H1 (cell line): ENCODE data around the gene ZNF25. TPM values are rescaled to one million over a fixed set of nuclear protein-coding genes. Genes with fewer than 3 reads are reported as not detected.

ENCODE experiments used
- CTCF ChIA-PET: fragments of 300-600 bp; sonication (Branson Sonifier 250); formaldehyde crosslinking; loops from one replicate; lab custom pipeline; 2021; ENCODE audit not compliant: partially characterized antibody; lab: Charles Lee
- POLR2A ChIA-PET: fragments of 300-600 bp; sonication (Branson Sonifier 250); formaldehyde crosslinking; loops from one replicate; lab custom pipeline; 2021; ENCODE audit warnings: inconsistent platforms; ENCODE audit not compliant: partially characterized antibody; lab: Charles Lee
- DNase-seq, 2 experiments: peaks; one replicate each; pipeline versions ENCODE4 v3.0.0 to v3.0.0-alpha.2; 2010 to 2022; ENCODE audit warnings: low spot score in 2 of 2, low read depth in 1 of 2, mixed read lengths in 1 of 2
- FAIRE-seq: peaks from 2 replicates; lab custom pipeline; 2011; peaks lifted over from hg19 to GRCh38; lab: Jason Lieb, UNC
- H2AFZ ChIP-seq: 2 replicates; pipeline ENCODE4 v1.8.1; 2012; ENCODE audit warnings: low read length, inconsistent platforms
- H2AK5ac ChIP-seq: 2 replicates; pipeline ENCODE4 v1.6.1; 2013; ENCODE audit warnings: low read depth, low read length
- H2BK120ac ChIP-seq: replicated peaks from 2 replicates; pipeline ENCODE3; 2013; ENCODE audit warnings: low read depth, low read length, inconsistent platforms
- H2BK12ac ChIP-seq: 2 replicates; pipeline ENCODE4 v1.6.1; 2013; ENCODE audit warnings: low read depth, low read length
- H2BK15ac ChIP-seq: 2 replicates; pipeline ENCODE4 v1.6.1; 2013; ENCODE audit warnings: low read length
- H2BK20ac ChIP-seq: 2 replicates; pipeline ENCODE4 v1.6.1; 2013; ENCODE audit warnings: low read length
- H2BK5ac ChIP-seq: 2 replicates; pipeline ENCODE4 v1.6.1; 2013; ENCODE audit warnings: low read depth, low read length
- H3K14ac ChIP-seq: 2 replicates; pipeline ENCODE4 v1.6.1; 2013; ENCODE audit warnings: inconsistent platforms; ENCODE audit not compliant: insufficient read length
- H3K18ac ChIP-seq: 2 replicates; pipeline ENCODE4 v1.6.1; 2013; ENCODE audit warnings: low read length; ENCODE audit errors: extremely low read depth
- H3K23ac ChIP-seq: 2 replicates; pipeline ENCODE4 v1.6.1; 2013; ENCODE audit warnings: inconsistent platforms; ENCODE audit not compliant: insufficient read length
- H3K23me2 ChIP-seq: 2 replicates; pipeline ENCODE4 v1.6.1; 2013; ENCODE audit warnings: low read depth, low read length
- H3K27ac ChIP-seq: 2 replicates; pipeline ENCODE4 v1.6.1; 2011; ENCODE audit warnings: low read depth, low read length, inconsistent platforms
- H3K27me3 ChIP-seq, 4 experiments: replicated peaks in 1 of 4; 1 replicate in 1 of 4; 2 replicates in 3 of 4; pipeline versions ENCODE4 v1.6.1 to v1.8.1; 2011 to 2013; ENCODE audit warnings: low read length in 3 of 4, mild to moderate bottlenecking in 3 of 4, inconsistent platforms in 2 of 4, mixed read lengths in 2 of 4, moderate library complexity in 1 of 4; ENCODE audit not compliant: control insufficient read depth in 3 of 4, insufficient read depth in 3 of 4; ENCODE audit errors: extremely low read depth in 1 of 4
- H3K36me3 ChIP-seq, 4 experiments: 2 replicates each; pipeline versions ENCODE4 v1.6.1 to v1.8.1; 2011 to 2013; ENCODE audit warnings: mild to moderate bottlenecking in 4 of 4, low read length in 3 of 4, moderate library complexity in 2 of 4, control low read depth in 1 of 4, inconsistent platforms in 1 of 4; ENCODE audit not compliant: insufficient read depth in 4 of 4, control insufficient read depth in 2 of 4
- H3K4ac ChIP-seq: replicated peaks from 2 replicates; pipeline ENCODE3; 2013; ENCODE audit warnings: low read length, low read depth, mixed read lengths, inconsistent platforms; ENCODE audit not compliant: insufficient read length
- H3K4me1 ChIP-seq, 4 experiments: replicated peaks in 1 of 4; 1 replicate in 1 of 4; 2 replicates in 3 of 4; pipeline versions ENCODE4 v1.6.1 to v1.8.1; 2011 to 2013; ENCODE audit warnings: low read length in 3 of 4, inconsistent platforms in 2 of 4, mixed read lengths in 1 of 4; ENCODE audit not compliant: insufficient read depth in 4 of 4, control insufficient read depth in 3 of 4
- H3K4me2 ChIP-seq, 2 experiments: 2 replicates each; pipeline versions ENCODE4 v1.6.1 to v1.8.1; 2011 to 2013; ENCODE audit warnings: low read depth in 2 of 2, low read length in 2 of 2, control low read depth in 1 of 2, inconsistent platforms in 1 of 2, mild to moderate bottlenecking in 1 of 2; ENCODE audit not compliant: insufficient read depth in 1 of 2
- H3K4me3 ChIP-seq, 4 experiments: fragments of 200-600, 300-600 bp in 1 of 4; sonication (generic), shearing (Covaris generic), sonication (Bioruptor Twin) in 1 of 4; 2 replicates each; pipeline versions ENCODE4 v1.5.1 to v1.8.1; 2011 to 2016; ENCODE audit warnings: low read length in 4 of 4, low read depth in 3 of 4, control low read depth in 2 of 4, inconsistent platforms in 2 of 4, mild to moderate bottlenecking in 2 of 4, mixed read lengths in 1 of 4, moderate library complexity in 1 of 4; ENCODE audit not compliant: insufficient read depth in 2 of 4; ENCODE audit errors: extremely low read depth in 1 of 4
- H3K56ac ChIP-seq: replicated peaks from 2 replicates; pipeline ENCODE3; 2013; ENCODE audit warnings: low read depth, mild to moderate bottlenecking, mixed read lengths, low read length, inconsistent platforms; ENCODE audit not compliant: insufficient read length
- H3K79me1 ChIP-seq: 2 replicates; pipeline ENCODE4 v1.6.1; 2013; ENCODE audit warnings: low read depth, low read length, control low read depth
- H3K79me2 ChIP-seq, 2 experiments: 2 replicates each; pipeline versions ENCODE4 v1.6.1 to v1.8.1; 2012 to 2013; ENCODE audit warnings: low read length in 2 of 2, mild to moderate bottlenecking in 2 of 2, inconsistent platforms in 1 of 2; ENCODE audit not compliant: insufficient read depth in 2 of 2, control insufficient read depth in 1 of 2
- H3K9ac ChIP-seq, 4 experiments: replicated peaks in 1 of 4; 1 replicate in 1 of 4; 2 replicates in 3 of 4; pipeline versions ENCODE4 v1.6.1 to v1.8.1; 2011 to 2013; ENCODE audit warnings: low read depth in 3 of 4, low read length in 3 of 4, control low read depth in 2 of 4, mild to moderate bottlenecking in 2 of 4, moderate library complexity in 2 of 4, inconsistent platforms in 1 of 4; ENCODE audit errors: extremely low read depth in 1 of 4
- H3K9me3 ChIP-seq, 2 experiments: 2 replicates each; pipeline versions ENCODE4 v1.6.1 to v1.8.1; 2012 to 2013; ENCODE audit warnings: mild to moderate bottlenecking in 2 of 2, moderate library complexity in 2 of 2, control low read depth in 1 of 2, inconsistent platforms in 1 of 2, low read depth in 1 of 2, low read length in 1 of 2, mixed read lengths in 1 of 2; ENCODE audit not compliant: insufficient read depth in 2 of 2
- H4K20me1 ChIP-seq, 2 experiments: replicated peaks in 1 of 2; 2 replicates each; pipeline versions ENCODE3 to v1.8.1; 2011 to 2013; ENCODE audit warnings: inconsistent platforms in 2 of 2, low read length in 2 of 2, mild to moderate bottlenecking in 1 of 2; ENCODE audit not compliant: insufficient read depth in 2 of 2, control insufficient read depth in 1 of 2
- H4K5ac ChIP-seq: 2 replicates; pipeline ENCODE4 v1.6.1; 2013; ENCODE audit warnings: low read length, low read depth, mixed read lengths, inconsistent platforms; ENCODE audit not compliant: insufficient read length
- H4K8ac ChIP-seq: 2 replicates; pipeline ENCODE4 v1.8.0; 2013; ENCODE audit warnings: mild to moderate bottlenecking, moderate library complexity, low read length, inconsistent platforms; ENCODE audit not compliant: insufficient read depth; ENCODE audit errors: extremely low read depth
- H4K91ac ChIP-seq: replicated peaks from 2 replicates; pipeline ENCODE3; 2013; ENCODE audit warnings: low read length, mixed read lengths, inconsistent platforms; ENCODE audit not compliant: insufficient read length
- ASH2L ChIP-seq: fragments of 200-600, 300-600 bp; sonication (generic); IDR thresholded peaks from one replicate; pipeline ENCODE4 v1.7.1; 2017; ENCODE audit warnings: low read length
- BCL11A ChIP-seq, 2 experiments: IDR thresholded peaks; one replicate each; pipeline ENCODE4 v1.6.1; 2011; ENCODE audit warnings: low read depth in 2 of 2, low read length in 2 of 2, mild to moderate bottlenecking in 2 of 2
- CBX8 ChIP-seq: fragments of 300-800, 300-1000 bp; sonication (generic); IDR thresholded peaks from 2 replicates; pipeline ENCODE4 v1.7.1; 2016; ENCODE audit warnings: low read depth, low read length, borderline replicate concordance
- CTCF ChIP-seq, 3 experiments: IDR thresholded peaks; 1 replicate in 2 of 3; 2 replicates in 1 of 3; pipeline versions ENCODE4 v1.5.1 to v1.6.1; 2011; ENCODE audit warnings: low read length in 3 of 3, mild to moderate bottlenecking in 3 of 3, inconsistent platforms in 2 of 3, low read depth in 1 of 3, moderate library complexity in 1 of 3; ENCODE audit not compliant: insufficient read depth in 1 of 3; ENCODE audit errors: control extremely low read depth in 1 of 3
- E2F6 ChIP-seq: IDR thresholded peaks from 2 replicates; pipeline ENCODE4 v1.6.1; 2012; ENCODE audit warnings: inconsistent platforms
- EP300 ChIP-seq, 2 experiments: IDR thresholded peaks; 1 replicate in 1 of 2; 2 replicates in 1 of 2; pipeline ENCODE4 v1.6.1; 2011 to 2012; ENCODE audit warnings: low read depth in 2 of 2, low read length in 2 of 2, mild to moderate bottlenecking in 2 of 2, borderline replicate concordance in 1 of 2, inconsistent platforms in 1 of 2, moderate library complexity in 1 of 2
- POU5F1 ChIP-seq: IDR thresholded peaks from 2 replicates; pipeline ENCODE4 v1.6.1; 2011; ENCODE audit warnings: low read depth, mild to moderate bottlenecking, low read length, moderate library complexity
- SIN3A ChIP-seq, 2 experiments: IDR thresholded peaks in 1 of 2; conservative IDR thresholded peaks in 1 of 2; 2 replicates each; pipeline ENCODE4 v1.6.1; 2011 to 2012; ENCODE audit warnings: low read length in 2 of 2, improper control_type of control experiment in 1 of 2, low read depth in 1 of 2, mild to moderate bottlenecking in 1 of 2
- SIRT6 ChIP-seq: IDR thresholded peaks from one replicate; pipeline ENCODE4 v1.7.1; 2012; ENCODE audit warnings: low read length, inconsistent platforms
- SRF ChIP-seq: IDR thresholded peaks from 2 replicates; pipeline ENCODE4 v1.6.1; 2011; ENCODE audit warnings: mild to moderate bottlenecking, low read depth, low read length, moderate library complexity
- TAF1 ChIP-seq: IDR thresholded peaks from 2 replicates; pipeline ENCODE4 v1.6.1; 2011; ENCODE audit warnings: mild to moderate bottlenecking, low read depth, low read length
- YY1 ChIP-seq: IDR thresholded peaks from 2 replicates; pipeline ENCODE4 v1.6.1; 2011; ENCODE audit warnings: low read depth, mild to moderate bottlenecking, low read length
- WGBS, 2 experiments: shearing (Covaris generic) in 1 of 2; methylation state at CpG; one replicate each; pipeline versions ENCODE4 v1.1.6 to v1.1.7; 2013 to 2015; ENCODE audit warnings: low lambda C conversion rate in 2 of 2, mixed read lengths in 2 of 2, inconsistent platforms in 1 of 2, low coverage in 1 of 2, missing lambda C conversion rate in 1 of 2; ENCODE audit not compliant: insufficient replicate concordance in 2 of 2, insufficient coverage in 1 of 2, insufficient read length in 1 of 2; ENCODE audit errors: extremely low coverage in 1 of 2, missing lambda C conversion rate in 1 of 2; 5-methylcytosine and 5-hydroxymethylcytosine counted together
- polyA plus RNA-seq, 7 experiments: library from polyadenylated mRNA; depleted of rRNA in 3 of 7; stranded (reverse) in 5 of 7; unstranded in 2 of 7; fragments of >200 nt in 5 of 7; fragments of 200-250 nt in 2 of 7; gene quantifications; 1 replicate in 5 of 7; 2 replicates in 1 of 7; 4 replicates in 1 of 7; pipeline versions ENCODE4 v1.2.1 to v1.2.3, GENCODE V29; 2011 to 2013; ENCODE audit warnings: missing spikeins in 2 of 7, mixed read lengths in 2 of 7
- total RNA-seq: library from RNA; stranded (reverse); fragmentation: NEBNext Ultra II Directional; extraction: Animal tissue kit (Norgen Biotek cat#: 25700); gene quantifications from 2 replicates; pipeline ENCODE4 v1.2.1, GENCODE V29; 2021

ZNF25 gene
- total and polyA plus RNA-seq, 2 of the 8 experiments (the other 6 are each of a cell fraction or from before 2014, with no cell fraction given), result 0.17 to 1.3 TPM

DNA sequence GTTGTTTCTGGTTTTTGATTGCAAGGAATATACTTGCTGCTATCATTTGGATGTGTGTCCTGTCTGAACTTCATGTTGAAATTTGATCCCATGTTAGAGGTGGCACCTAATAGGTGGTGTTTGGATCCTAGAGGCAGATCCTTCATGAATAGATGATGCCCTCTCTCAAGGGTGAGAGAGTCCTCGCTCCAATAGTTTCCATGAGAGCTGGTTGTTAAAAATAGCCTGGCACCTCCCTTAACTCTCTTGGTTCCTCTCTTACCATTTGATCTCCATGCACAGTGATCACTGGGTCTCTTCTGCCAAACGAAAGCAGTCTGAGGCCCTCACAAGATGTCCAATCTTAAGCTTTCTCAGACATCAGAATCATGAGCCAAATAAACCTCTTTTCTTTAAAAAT, 70.1 kb downstream of the ZNF25 start:
- H4K20me1 ChIP-seq, result no peaks in the 10 kb centered on the region
- H3K18ac ChIP-seq, result no peak overlapping the region
- no peaks in the 10 kb centered on the region for H3K27me3 ChIP-seq
- H4K5ac ChIP-seq, result no peak overlapping the region
- no peaks in the 10 kb centered on the region for H3K23me2 ChIP-seq
- H2BK5ac ChIP-seq, result no peak overlapping the region
- H3K79me1 ChIP-seq, result no peaks in the 10 kb centered on the region
- no peak overlapping the region for H3K27ac ChIP-seq
- no peaks in the 10 kb centered on the region for H3K36me3 ChIP-seq
- DNase-seq, result no peak
- no peak overlapping the region for H2BK120ac ChIP-seq
- H2BK20ac ChIP-seq, result no peak overlapping the region
- no peak overlapping the region for H3K4ac ChIP-seq
- H3K4me2 ChIP-seq, result no peak overlapping the region
- CTCF ChIA-PET, result no interaction called here
- no peak overlapping the region for H3K23ac ChIP-seq
- H4K91ac ChIP-seq, result no peak overlapping the region
- H2BK12ac ChIP-seq, result no peak overlapping the region
- no peak for FAIRE-seq
- H3K9me3 ChIP-seq, result peaks cover 31 to 32% of the 10 kb centered on the region in 2 experiments
- H4K8ac ChIP-seq, result no peak overlapping the region
- no peak overlapping the region for H3K56ac ChIP-seq
- H3K4me3 ChIP-seq, result no peak overlapping the region
- H3K79me2 ChIP-seq, result no peaks in the 10 kb centered on the region
- no peaks in the 10 kb centered on the region for H3K4me1 ChIP-seq
- WGBS, 2 experiments, result 52% methylated on average over 2 of the region's 2 CpGs; no CpG with 5 or more reads in 1 of the 2 experiments
- H2BK15ac ChIP-seq, result no peak overlapping the region
- no peak overlapping the region for H3K9ac ChIP-seq
- POLR2A ChIA-PET, result no interaction called here
- H3K14ac ChIP-seq, result no peak overlapping the region
- no peak overlapping the region for H2AK5ac ChIP-seq
- no peak overlapping the region for H2AFZ ChIP-seq
- TF ChIP-seq CBX8, result no peak
- TF ChIP-seq EP300 (IDR thresholded peaks at IDR 0.05; ENCODE audit: borderline replicate concordance in 1 of 2, low read depth in 2 of 2, low read length in 2 of 2), result no peak
- TF ChIP-seq E2F6, result no peak
- TF ChIP-seq TAF1, result no peak
- no peak for TF ChIP-seq BCL11A (IDR thresholded peaks at IDR 0.05; ENCODE audit: low read depth in 2 of 2, low read length in 2 of 2)
- TF ChIP-seq POU5F1, result no peak
- no peak for TF ChIP-seq SIN3A (conservative IDR thresholded peaks at IDR 0.05 in 1 of 2, IDR thresholded peaks at IDR 0.05 in 1 of 2; ENCODE audit: low read depth in 1 of 2, low read length in 2 of 2)
- TF ChIP-seq ASH2L, result no peak
- TF ChIP-seq SRF, result no peak
- no peak for TF ChIP-seq YY1
- TF ChIP-seq CTCF (IDR thresholded peaks at IDR 0.05; ENCODE audit: control extremely low read depth in 1 of 3, insufficient read depth in 1 of 3, low read depth in 1 of 3, low read length in 3 of 3), result no peak
- TF ChIP-seq SIRT6, result no peak
